ENCODE results near the gene TOR2A.

TOR2A gene

GRCh38 chr9:127746959-127747569 is 12.0 kb upstream of the TOR2A start:
- TF ChIP-seq CTCF (IDR thresholded peaks at IDR 0.05): no peak

- TF ChIP-seq CTCF (IDR thresholded peaks at IDR 0.05): no peak
These were observed 9.5 kb upstream of the TOR2A start for GRCh38 chr9:127744398-127745110.

GRCh38 chr9:127742435-127743088 is 7.5 kb upstream of the TOR2A start:
- no peak for TF ChIP-seq CTCF (IDR thresholded peaks at IDR 0.05)

- TF ChIP-seq CTCF (IDR thresholded peaks at IDR 0.05): no peak
These were observed 6.8 kb upstream of the TOR2A start for GRCh38 chr9:127741831-127742434.

GRCh38 chr9:127739614-127740330 is 4.7 kb upstream of the TOR2A start:
- TF ChIP-seq CTCF (IDR thresholded peaks at IDR 0.05): no peak

- TF ChIP-seq CTCF (IDR thresholded peaks at IDR 0.05): no peak
These were observed 3.6 kb upstream of the TOR2A start for GRCh38 chr9:127738666-127739065.

- TF ChIP-seq CTCF (IDR thresholded peaks at IDR 0.05): no peak
These were observed 564 bp upstream of the TOR2A start for GRCh38 chr9:127735530-127736185.
